Naive thymus-derived CD4-positive, alpha-beta T cell (primary cell): ENCODE measurements around the gene PPFIA3. TPM values are rescaled to one million over a fixed set of nuclear protein-coding genes. Genes with fewer than 3 reads are reported as not detected.

Experiments used
- ATAC-seq: fragments of 150-1000 bp; cut with Tn5 transposase; 2 replicates; pipeline ENCODE4 v1.10.0; 2021; ENCODE audit warnings: mild to moderate bottlenecking, moderate library complexity
- CTCF ChIA-PET: fragments of 350-600 bp; sonication (Branson Sonifier 250); formaldehyde crosslinking; loops from one replicate; lab custom pipeline; 2021; ENCODE audit warnings: antibody characterized with exemption; lab: Charles Lee
- POLR2A ChIA-PET: fragments of 350-600 bp; sonication (Branson Sonifier 250); formaldehyde crosslinking; loops from one replicate; lab custom pipeline; 2021; ENCODE audit warnings: antibody characterized with exemption, inconsistent platforms; lab: Charles Lee
- DNase-seq, 9 donors: peaks; one replicate each; pipeline versions ENCODE4 v3.0.0 to v3.0.0-alpha.2; 2020 to 2022; ENCODE audit warnings: mixed read lengths in 1 of 9
- H3K27ac ChIP-seq: one replicate; pipeline ENCODE4 v1.7.0; 2013; ENCODE audit warnings: mild to moderate bottlenecking, low read depth, low read length, moderate library complexity
- H3K27me3 ChIP-seq, 2 donors: one replicate each; pipeline ENCODE4 v1.7.0; 2013; ENCODE audit warnings: low read length in 2 of 2, mild to moderate bottlenecking in 2 of 2, moderate library complexity in 2 of 2; ENCODE audit not compliant: control insufficient read depth in 2 of 2, insufficient read depth in 2 of 2
- H3K36me3 ChIP-seq, 3 experiments: 1 replicate in 2 of 3; 2 replicates in 1 of 3; pipeline ENCODE4 v1.7.0; 2013; ENCODE audit warnings: low read length in 3 of 3, mild to moderate bottlenecking in 3 of 3, moderate library complexity in 1 of 3; ENCODE audit not compliant: insufficient read depth in 3 of 3, control insufficient read depth in 2 of 3
- H3K4me1 ChIP-seq, 2 donors: one replicate each; pipeline ENCODE4 v1.7.0; 2013; ENCODE audit warnings: low read length in 2 of 2, mild to moderate bottlenecking in 2 of 2, moderate library complexity in 1 of 2; ENCODE audit not compliant: control insufficient read depth in 2 of 2, insufficient read depth in 2 of 2
- H3K4me3 ChIP-seq: 2 replicates; pipeline ENCODE4 v1.7.0; 2013; ENCODE audit warnings: mild to moderate bottlenecking, low read length
- H3K9me3 ChIP-seq, 3 experiments: 1 replicate in 2 of 3; 2 replicates in 1 of 3; pipeline ENCODE4 v1.7.0; 2013; ENCODE audit warnings: low read length in 3 of 3; ENCODE audit not compliant: control insufficient read depth in 2 of 3
- H3K27ac Mint-ChIP-seq, 9 donors: one replicate each; pipeline ENCODE4 v1.8.0; 2020 to 2022; ENCODE audit warnings: mixed read lengths in 9 of 9, mild to moderate bottlenecking in 8 of 9, moderate library complexity in 5 of 9, inconsistent platforms in 2 of 9
- H3K27me3 Mint-ChIP-seq, 5 donors: one replicate each; pipeline ENCODE4 v1.8.0; 2021 to 2022; ENCODE audit warnings: mixed read lengths in 5 of 5, mild to moderate bottlenecking in 1 of 5
- H3K36me3 Mint-ChIP-seq, 5 donors: one replicate each; pipeline ENCODE4 v1.8.0; 2020 to 2022; ENCODE audit warnings: mixed read lengths in 5 of 5, mild to moderate bottlenecking in 3 of 5, inconsistent platforms in 1 of 5
- H3K4me1 Mint-ChIP-seq, 7 donors: one replicate each; pipeline ENCODE4 v1.8.0; 2020 to 2022; ENCODE audit warnings: mixed read lengths in 7 of 7, mild to moderate bottlenecking in 3 of 7, inconsistent platforms in 1 of 7
- H3K4me3 Mint-ChIP-seq, 10 donors: one replicate each; pipeline ENCODE4 v1.8.0; 2020 to 2022; ENCODE audit warnings: mild to moderate bottlenecking in 10 of 10, mixed read lengths in 10 of 10, moderate library complexity in 6 of 10, inconsistent platforms in 2 of 10
- H3K9me3 Mint-ChIP-seq, 11 donors: one replicate each; pipeline ENCODE4 v1.8.0; 2020 to 2022; ENCODE audit warnings: mixed read lengths in 11 of 11, mild to moderate bottlenecking in 4 of 11, inconsistent platforms in 1 of 11, moderate library complexity in 1 of 11
- intact Hi-C, 2 donors: fragments of 100-400 bp; cut with micrococcal nuclease; formaldehyde crosslinking; loops; one replicate each; pipeline ENCODE4 v1.15.1; 2023
- polyA plus RNA-seq, 2 donors: library from polyadenylated mRNA; unstranded; fragments of 300-500 nt; fragmentation: Illumina TruSeq; gene quantifications; one replicate each; pipeline ENCODE4 v1.2.3, GENCODE V29; 2021
- total RNA-seq, 6 experiments: library from RNA in 5 of 6; stranded (reverse) in 5 of 6; gene quantifications; 1 replicate in 5 of 6; 2 replicates in 1 of 6; pipeline ENCODE4 v1.2.3 and lab custom pipeline; 2021 to 2026

PPFIA3 gene
- total and polyA plus RNA-seq, 7 experiments from 2014 or later: 0.15 to 4.9 (median 2.6) TPM

DNA sequence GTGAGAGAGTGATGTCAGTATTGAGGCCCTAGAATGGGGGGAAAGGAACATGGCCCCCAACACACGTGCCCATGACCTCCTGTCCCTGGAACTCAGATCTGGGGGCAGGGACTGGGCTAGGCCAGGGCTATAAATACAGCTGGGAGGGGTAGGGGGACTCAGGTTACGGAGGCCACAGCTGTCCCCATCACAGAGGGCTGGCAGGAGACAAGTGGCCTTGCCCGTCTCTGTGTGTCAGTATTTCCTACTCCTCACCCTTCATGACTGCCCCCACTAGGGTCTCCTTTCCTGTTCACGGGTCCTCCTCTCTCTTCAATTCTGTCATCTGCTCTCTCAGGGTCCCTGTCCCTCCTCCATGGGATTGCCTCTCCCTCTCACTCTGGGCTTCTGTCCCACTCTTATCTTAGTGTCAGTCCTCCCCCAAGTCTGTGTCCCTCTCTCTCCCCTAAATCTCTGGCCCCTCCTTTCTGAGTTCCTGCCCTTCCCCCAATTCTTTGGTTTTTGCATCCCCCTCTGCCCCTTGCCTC lies 36.5 kb downstream of the PPFIA3 start:
- peaks cover 0 to 14% of the 10 kb centered on the region in 2 donors for H3K4me1 ChIP-seq
- no peak for DNase-seq
- ATAC-seq: no peak
- Mint-ChIP-seq H3K36me3 (peaks cover 0 to 9% (median 2%) of the 10 kb centered on the region in 5 donors), H3K4me3 (peak overlapping the region in 1 of 10 donors; percentile 8), H3K4me1 (peaks cover 11 to 22% (median 17%) of the 10 kb centered on the region in 7 donors), H3K27me3 (peaks cover 59 to 78% (median 62%) of the 10 kb centered on the region in 5 donors), H3K27ac (no peak overlapping the region), H3K9me3 (peaks cover 0 to 11% (median 5%) of the 10 kb centered on the region in 11 donors)
- no peak overlapping the region for H3K4me3 ChIP-seq
- no peaks in the 10 kb centered on the region for H3K36me3 ChIP-seq
- H3K27ac ChIP-seq: no peak overlapping the region
- ChIA-PET CTCF (interaction anchor here (0.9 kb wide), 1 partner anchor 58 kb away, joined by 4 read pairs; no protein-coding TSS in a partner anchor), POLR2A (no interaction called here)
- no peaks in the 10 kb centered on the region for H3K9me3 ChIP-seq
- intact Hi-C loops: no loop called here
- H3K27me3 ChIP-seq: peaks cover 3 to 23% of the 10 kb centered on the region in 2 donors

DNA sequence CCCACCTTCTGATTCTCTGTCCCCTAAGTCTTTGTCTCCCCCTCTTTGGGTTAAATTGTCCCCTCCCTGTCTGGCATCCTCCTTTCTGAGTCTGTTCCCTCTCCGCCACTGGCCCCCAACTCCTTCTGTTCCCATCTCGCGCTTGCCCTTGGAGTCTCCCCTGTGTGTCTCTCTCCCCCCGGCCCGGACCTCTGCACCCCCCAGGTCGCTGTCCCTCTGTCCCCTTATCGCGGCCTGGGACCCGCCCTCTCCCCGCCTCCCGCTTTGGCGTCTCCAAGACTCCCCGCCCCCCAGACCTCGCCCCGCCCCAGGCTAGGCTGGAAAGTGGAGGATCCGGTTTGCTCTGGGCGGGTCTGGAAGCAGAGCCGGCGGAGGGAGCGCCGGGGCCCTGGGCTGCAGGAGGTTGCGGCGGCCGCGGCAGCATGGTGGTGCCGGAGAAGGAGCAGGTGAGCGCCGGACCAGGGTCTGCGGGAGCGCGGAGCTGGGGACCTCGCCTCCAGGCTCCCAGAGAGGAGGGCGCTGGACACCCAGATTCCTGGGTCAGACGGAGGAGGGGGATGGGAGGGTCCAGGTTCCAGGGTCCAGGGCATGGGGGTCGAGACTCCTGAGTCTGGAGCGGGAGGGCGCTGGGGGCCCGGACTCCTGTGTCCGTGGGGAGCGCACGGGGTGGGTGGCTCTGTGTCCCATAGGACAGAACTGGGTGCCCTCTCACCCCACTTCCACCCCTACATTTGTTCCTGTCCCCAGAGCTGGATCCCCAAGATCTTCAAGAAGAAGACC lies 38.3 kb downstream of the PPFIA3 start, which contains the start of gene TRPM4:
Gene TRPM4, plus strand, starts transcription at position 348 of the 780 bp plus-strand sequence. Its CDS starts 75 bp downstream, at position 423.
- ATAC-seq (peak; percentile 75), DNase-seq (peak in 4 of 9 donors; percentile 13 to 75 (median 22))
- POLR2A ChIA-PET: no interaction called here
- Histone ChIP-seq H3K4me1 (peaks cover 0 to 7% of the 10 kb centered on the region in 2 donors), H3K36me3 (no peaks in the 10 kb centered on the region), H3K27me3 (peaks cover 0 to 14% of the 10 kb centered on the region in 2 donors), H3K27ac (no peak within 1 kb of the TSS), H3K4me3 (no peak within 1 kb of the TSS), H3K9me3 (no peaks in the 10 kb centered on the region)
- intact Hi-C loops: no loop called here
- Mint-ChIP-seq H3K27ac (peak within 1 kb of the TSS in 1 of 9 donors; percentile 21), H3K27me3 (peaks cover 54 to 68% (median 63%) of the 10 kb centered on the region in 5 donors), H3K4me1 (peaks cover 5 to 13% (median 7%) of the 10 kb centered on the region in 7 donors), H3K36me3 (peaks cover 0 to 4% (median 2%) of the 10 kb centered on the region in 5 donors), H3K9me3 (peaks cover 0 to 10% (median 4%) of the 10 kb centered on the region in 11 donors), H3K4me3 (peak within 1 kb of the TSS in 9 of 10 donors; percentile 12 to 74 (median 55))
- CTCF ChIA-PET: no interaction called here

DNA sequence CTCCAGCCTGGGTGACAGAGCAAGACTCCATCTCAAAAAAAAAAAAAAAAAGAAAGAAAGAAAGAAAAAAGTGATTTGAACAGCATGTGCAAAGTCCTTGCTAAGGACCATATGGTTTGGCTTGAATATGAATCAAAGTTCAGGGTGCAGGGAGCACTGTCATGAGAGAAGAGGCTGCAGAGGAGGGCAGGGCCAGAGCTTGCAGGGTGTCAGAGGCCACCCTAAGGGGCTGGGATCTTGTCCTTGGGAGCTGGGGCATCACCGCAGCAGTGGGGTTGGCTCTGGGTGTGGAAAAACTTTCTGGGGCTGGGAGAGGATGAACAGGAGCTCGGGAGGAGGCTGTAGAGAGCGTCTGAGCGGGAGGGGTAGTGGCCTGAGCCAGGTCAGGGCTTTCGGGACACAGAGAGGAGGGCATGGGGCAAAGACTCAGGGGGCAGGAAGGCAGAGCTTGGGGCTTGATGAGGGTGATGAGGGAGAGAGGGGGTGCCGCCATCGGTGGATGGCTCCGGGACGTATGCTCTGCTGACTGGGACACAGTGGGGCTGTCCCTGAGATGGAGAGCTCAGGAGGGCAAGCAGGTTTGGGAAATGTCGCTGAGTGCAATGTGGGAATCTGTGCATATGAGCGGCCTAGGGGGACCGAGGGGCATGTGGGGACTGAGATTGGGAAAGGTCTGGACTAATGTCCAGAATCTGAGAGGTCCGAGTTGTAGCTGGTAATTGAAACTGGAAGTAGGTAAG lies 41.3 kb downstream of the PPFIA3 start:
- ATAC-seq (no peak), DNase-seq (no peak)
- H3K27me3 Mint-ChIP-seq: peaks cover 34 to 49% (median 40%) of the 10 kb centered on the region in 5 donors
- H3K4me1 Mint-ChIP-seq: peaks cover 5 to 12% (median 7%) of the 10 kb centered on the region in 7 donors
- ChIA-PET CTCF (no interaction called here), POLR2A (no interaction called here)
- Histone ChIP-seq H3K9me3 (no peaks in the 10 kb centered on the region), H3K27ac (no peak overlapping the region), H3K4me1 (peaks cover 0 to 7% of the 10 kb centered on the region in 2 donors), H3K36me3 (no peaks in the 10 kb centered on the region), H3K4me3 (no peak overlapping the region), H3K27me3 (peaks cover 0 to 12% of the 10 kb centered on the region in 2 donors)
- peaks cover 0 to 4% (median 0%) of the 10 kb centered on the region in 5 donors for H3K36me3 Mint-ChIP-seq
- H3K4me3 Mint-ChIP-seq: no peak overlapping the region
- H3K9me3 Mint-ChIP-seq: no peaks in the 10 kb centered on the region
- no peak overlapping the region for H3K27ac Mint-ChIP-seq
- intact Hi-C loops: no loop called here

DNA sequence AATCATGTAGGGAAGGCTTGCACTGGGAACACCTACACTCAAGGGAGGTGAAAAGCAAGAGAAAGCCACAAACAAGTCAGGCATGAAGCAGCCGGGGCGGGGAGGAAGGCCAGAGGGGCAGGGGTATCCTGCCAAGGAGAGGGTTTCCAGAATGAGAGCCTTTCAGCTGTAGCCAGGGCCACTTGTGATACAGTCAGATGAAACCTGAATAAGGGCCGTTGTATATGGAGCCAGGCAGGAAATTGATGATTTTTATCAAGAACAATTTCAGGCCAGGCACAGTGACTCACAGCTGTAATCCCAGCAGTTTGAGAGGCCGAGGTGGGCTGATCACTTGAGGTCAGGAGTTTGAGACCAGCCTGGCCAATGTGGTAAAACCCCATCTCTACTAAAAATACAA lies 42.6 kb downstream of the PPFIA3 start:
- CTCF ChIA-PET: interaction anchor here (0.6 kb wide), 1 partner anchor 334 kb away, joined by 3 read pairs; no protein-coding TSS in a partner anchor
- Mint-ChIP-seq H3K4me3 (no peak overlapping the region), H3K4me1 (peaks cover 5 to 12% (median 7%) of the 10 kb centered on the region in 7 donors), H3K27ac (peak overlapping the region in 1 of 9 donors; percentile 51), H3K36me3 (peaks cover 0 to 4% (median 0%) of the 10 kb centered on the region in 5 donors), H3K27me3 (peaks cover 28 to 47% (median 34%) of the 10 kb centered on the region in 5 donors), H3K9me3 (no peaks in the 10 kb centered on the region)
- no peak for DNase-seq
- H3K4me3 ChIP-seq: no peak overlapping the region
- H3K36me3 ChIP-seq: no peaks in the 10 kb centered on the region
- ATAC-seq: no peak
- no peaks in the 10 kb centered on the region for H3K9me3 ChIP-seq
- POLR2A ChIA-PET: no interaction called here
- no peak overlapping the region for H3K27ac ChIP-seq
- peaks cover 0 to 11% of the 10 kb centered on the region in 2 donors for H3K27me3 ChIP-seq
- intact Hi-C loops: no loop called here
- peaks cover 0 to 7% of the 10 kb centered on the region in 2 donors for H3K4me1 ChIP-seq

DNA sequence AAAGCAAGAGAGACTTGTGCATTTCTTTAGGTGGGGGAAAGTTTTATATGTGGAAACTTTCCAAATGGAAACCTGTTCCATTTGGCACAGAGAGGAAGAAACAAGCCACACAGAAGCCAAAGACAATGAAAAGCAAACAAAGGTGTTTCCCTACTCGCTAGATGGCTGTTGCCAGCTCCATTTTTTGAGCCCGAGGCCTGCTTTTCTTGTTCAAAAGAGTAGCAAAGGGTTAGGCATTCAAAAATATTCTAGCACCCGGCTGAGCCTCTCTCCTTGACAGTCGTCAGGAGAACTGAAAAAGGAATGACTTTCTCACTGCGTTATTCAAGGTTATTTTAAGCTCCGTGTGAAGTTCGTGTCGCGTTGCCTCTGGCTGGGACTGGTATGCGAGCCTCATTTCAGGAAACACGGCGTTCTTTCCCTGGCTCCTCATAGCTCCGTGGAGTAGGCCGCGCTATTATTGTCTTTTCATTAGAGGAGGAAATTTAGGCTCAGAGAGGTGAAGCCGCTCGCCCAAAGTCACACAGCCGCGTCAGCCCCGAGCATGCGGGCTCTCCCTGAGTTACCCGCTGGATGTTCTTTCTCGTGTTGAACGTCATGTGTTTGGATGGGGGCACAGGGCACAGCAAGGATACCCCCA lies 45.9 kb downstream of the PPFIA3 start:
- ChIA-PET POLR2A (no interaction called here), CTCF (interaction anchor here (1.9 kb wide), 1 partner anchor 19 kb away, joined by 4 read pairs; no protein-coding TSS in a partner anchor)
- Mint-ChIP-seq H3K9me3 (no peaks in the 10 kb centered on the region), H3K4me1 (no peaks in the 10 kb centered on the region), H3K4me3 (no peak overlapping the region), H3K36me3 (no peaks in the 10 kb centered on the region), H3K27me3 (peaks cover 9 to 19% (median 10%) of the 10 kb centered on the region in 5 donors), H3K27ac (no peak overlapping the region)
- H3K4me1 ChIP-seq: no peaks in the 10 kb centered on the region
- no peak for ATAC-seq
- intact Hi-C loops: no loop called here
- no peaks in the 10 kb centered on the region for H3K36me3 ChIP-seq
- no peaks in the 10 kb centered on the region for H3K9me3 ChIP-seq
- H3K27ac ChIP-seq: no peak overlapping the region
- H3K4me3 ChIP-seq: no peak overlapping the region
- no peaks in the 10 kb centered on the region for H3K27me3 ChIP-seq
- no peak for DNase-seq

DNA sequence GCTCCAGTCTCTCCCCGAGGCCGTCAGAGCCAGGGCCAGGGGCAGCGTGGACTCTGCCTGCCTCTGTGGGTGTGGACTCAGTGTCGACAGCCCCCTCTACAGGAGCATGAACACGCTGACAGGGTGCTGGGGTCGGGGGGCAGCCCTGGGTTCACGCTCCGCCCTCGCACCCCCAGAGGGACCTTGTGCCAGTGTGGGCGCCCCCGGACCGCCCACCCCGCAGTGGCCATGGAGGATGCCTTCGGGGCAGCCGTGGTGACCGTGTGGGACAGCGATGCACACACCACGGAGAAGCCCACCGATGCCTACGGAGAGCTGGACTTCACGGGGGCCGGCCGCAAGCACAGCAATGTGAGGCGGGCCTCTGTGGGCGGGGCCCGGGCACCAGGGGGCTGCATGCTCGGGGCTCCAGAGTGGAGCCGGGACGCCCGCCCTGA lies 46.5 kb downstream of the PPFIA3 start:
- no peaks in the 10 kb centered on the region for H3K4me1 Mint-ChIP-seq
- peaks cover 3 to 13% (median 4%) of the 10 kb centered on the region in 5 donors for H3K27me3 Mint-ChIP-seq
- ChIA-PET POLR2A (no interaction called here), CTCF (interaction anchor here (1.9 kb wide), 1 partner anchor 19 kb away, joined by 4 read pairs; no protein-coding TSS in a partner anchor)
- no peaks in the 10 kb centered on the region for H3K36me3 Mint-ChIP-seq
- Histone ChIP-seq H3K36me3 (no peaks in the 10 kb centered on the region), H3K4me1 (no peaks in the 10 kb centered on the region), H3K27me3 (no peaks in the 10 kb centered on the region), H3K9me3 (no peaks in the 10 kb centered on the region), H3K27ac (no peak overlapping the region), H3K4me3 (no peak overlapping the region)
- no peak overlapping the region for H3K4me3 Mint-ChIP-seq
- ATAC-seq (no peak), DNase-seq (no peak)
- no peaks in the 10 kb centered on the region for H3K9me3 Mint-ChIP-seq
- intact Hi-C loops: no loop called here
- no peak overlapping the region for H3K27ac Mint-ChIP-seq
